Endodermal cell (in vitro differentiated cells): ENCODE data around the gene FARP1. TPM values are rescaled to one million over a fixed set of nuclear protein-coding genes. Genes with fewer than 3 reads are reported as not detected.

Experiments
- DNase-seq: peaks from one replicate; pipeline ENCODE4 v3.0.0-alpha.2; 2017
- H3K27ac ChIP-seq: 2 replicates; pipeline ENCODE4 v1.5.1; 2013; ENCODE audit warnings: mild to moderate bottlenecking, low read depth, low read length, moderate library complexity
- H3K27me3 ChIP-seq: 2 replicates; pipeline ENCODE4 v1.6.1; 2013; ENCODE audit warnings: mild to moderate bottlenecking, low read length, moderate library complexity; ENCODE audit not compliant: insufficient read depth, control insufficient read depth, poor library complexity, severe bottlenecking
- H3K36me3 ChIP-seq: 2 replicates; pipeline ENCODE4 v1.7.0; 2013; ENCODE audit warnings: mild to moderate bottlenecking, low read length, moderate library complexity; ENCODE audit not compliant: control insufficient read depth, insufficient read depth
- H3K4me1 ChIP-seq: one replicate; pipeline ENCODE4 v1.7.0; 2013; ENCODE audit warnings: low read length; ENCODE audit not compliant: control insufficient read depth, insufficient read depth
- H3K4me3 ChIP-seq: 2 replicates; pipeline ENCODE4 v1.5.1; 2013; ENCODE audit warnings: mild to moderate bottlenecking, low read length, moderate library complexity
- H3K9ac ChIP-seq: 2 replicates; pipeline ENCODE4 v1.6.1; 2013; ENCODE audit warnings: mild to moderate bottlenecking, low read length, moderate library complexity; ENCODE audit not compliant: poor library complexity, severe bottlenecking; ENCODE audit errors: extremely low read depth
- H3K9me3 ChIP-seq: 2 replicates; pipeline ENCODE4 v1.6.1; 2013; ENCODE audit warnings: mild to moderate bottlenecking, low read length, moderate library complexity; ENCODE audit not compliant: control insufficient read depth
- H3K27ac Mint-ChIP-seq: 2 replicates; pipeline ENCODE4 v1.8.0; 2020; ENCODE audit warnings: mixed read lengths
- H3K27me3 Mint-ChIP-seq: 2 replicates; pipeline ENCODE4 v1.8.0; 2021; ENCODE audit warnings: mild to moderate bottlenecking, mixed read lengths; ENCODE audit not compliant: insufficient read depth
- H3K36me3 Mint-ChIP-seq: 2 replicates; pipeline ENCODE4 v1.8.0; 2020; ENCODE audit warnings: low read depth, mixed read lengths
- H3K4me1 Mint-ChIP-seq: 2 replicates; pipeline ENCODE4 v1.8.0; 2020; ENCODE audit warnings: mixed read lengths
- H3K4me3 Mint-ChIP-seq: 2 replicates; pipeline ENCODE4 v1.8.0; 2020; ENCODE audit warnings: mild to moderate bottlenecking, moderate library complexity, mixed read lengths
- H3K9me3 Mint-ChIP-seq: 2 replicates; pipeline ENCODE4 v1.8.0; 2020; ENCODE audit warnings: mild to moderate bottlenecking, mixed read lengths
- WGBS, 2 experiments: methylation state at CpG; one replicate each; pipeline versions ENCODE4 v1.1.5 to v1.1.7; 2013; ENCODE audit warnings: missing lambda C conversion rate in 2 of 2, mixed read lengths in 1 of 2; ENCODE audit not compliant: insufficient coverage in 1 of 2, insufficient read length in 1 of 2; 5-methylcytosine and 5-hydroxymethylcytosine counted together
- total RNA-seq, 2 donors: library from RNA; stranded (reverse); fragmentation: NEBNext Ultra II Directional in 1 of 2; extraction: Animal tissue kit (Norgen Biotek cat#: 25700) in 1 of 2; gene quantifications; 2 replicates in 1 of 2; 3 replicates in 1 of 2; pipeline ENCODE4 v1.2.1, GENCODE V29; 2021
- TF ChIP-seq, protein P1 (sequence below): fragments of 200-600 bp; sonication (generic); conservative IDR thresholded peaks from 2 replicates; pipeline ENCODE4 v1.5.0; 2021; ENCODE audit warnings: antibody characterized with exemption, mild to moderate bottlenecking

FARP1 gene
- total RNA-seq, 2 donors from 2014 or later: 237 to 319 TPM

DNA sequence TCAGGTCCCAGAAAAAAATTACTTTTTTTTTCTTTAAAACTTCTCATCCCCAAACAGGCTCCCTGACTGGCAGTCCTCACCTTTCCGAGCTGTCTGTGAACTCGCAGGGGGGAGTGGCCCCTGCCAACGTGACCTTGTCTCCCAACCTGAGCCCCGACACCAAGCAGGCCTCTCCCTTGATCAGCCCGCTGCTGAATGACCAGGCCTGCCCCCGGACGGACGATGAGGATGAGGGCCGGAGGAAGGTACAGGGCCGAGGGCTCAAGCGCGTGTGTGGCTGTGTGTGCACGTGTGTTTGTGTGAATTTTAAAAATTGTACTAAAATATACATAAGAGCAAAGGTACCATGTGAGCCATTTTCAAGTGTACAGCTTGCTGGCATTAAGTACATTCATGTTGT is 266.4 kb downstream of the FARP1 start:
- TF ChIP-seq, protein P1, sequence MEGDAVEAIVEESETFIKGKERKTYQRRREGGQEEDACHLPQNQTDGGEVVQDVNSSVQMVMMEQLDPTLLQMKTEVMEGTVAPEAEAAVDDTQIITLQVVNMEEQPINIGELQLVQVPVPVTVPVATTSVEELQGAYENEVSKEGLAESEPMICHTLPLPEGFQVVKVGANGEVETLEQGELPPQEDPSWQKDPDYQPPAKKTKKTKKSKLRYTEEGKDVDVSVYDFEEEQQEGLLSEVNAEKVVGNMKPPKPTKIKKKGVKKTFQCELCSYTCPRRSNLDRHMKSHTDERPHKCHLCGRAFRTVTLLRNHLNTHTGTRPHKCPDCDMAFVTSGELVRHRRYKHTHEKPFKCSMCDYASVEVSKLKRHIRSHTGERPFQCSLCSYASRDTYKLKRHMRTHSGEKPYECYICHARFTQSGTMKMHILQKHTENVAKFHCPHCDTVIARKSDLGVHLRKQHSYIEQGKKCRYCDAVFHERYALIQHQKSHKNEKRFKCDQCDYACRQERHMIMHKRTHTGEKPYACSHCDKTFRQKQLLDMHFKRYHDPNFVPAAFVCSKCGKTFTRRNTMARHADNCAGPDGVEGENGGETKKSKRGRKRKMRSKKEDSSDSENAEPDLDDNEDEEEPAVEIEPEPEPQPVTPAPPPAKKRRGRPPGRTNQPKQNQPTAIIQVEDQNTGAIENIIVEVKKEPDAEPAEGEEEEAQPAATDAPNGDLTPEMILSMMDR: no peak
- Histone ChIP-seq H3K9me3 (no peaks in the 10 kb centered on the region), H3K27ac (no peak overlapping the region), H3K4me1 (no peaks in the 10 kb centered on the region), H3K9ac (no peak overlapping the region), H3K4me3 (no peak overlapping the region), H3K27me3 (no peaks in the 10 kb centered on the region), H3K36me3 (peaks cover 95% of the 10 kb centered on the region)
- H3K27me3 Mint-ChIP-seq: no peaks in the 10 kb centered on the region
- no peaks in the 10 kb centered on the region for H3K9me3 Mint-ChIP-seq
- H3K4me1 Mint-ChIP-seq: peaks cover 6% of the 10 kb centered on the region
- whole genome bisulfite sequencing, 2 experiments: 89 to 96% methylated on average over 3 to 9 of the region's 13 CpGs
- H3K4me3 Mint-ChIP-seq: no peak overlapping the region
- peaks cover 69% of the 10 kb centered on the region for H3K36me3 Mint-ChIP-seq
- no peak overlapping the region for H3K27ac Mint-ChIP-seq
- no peak for DNase-seq

DNA sequence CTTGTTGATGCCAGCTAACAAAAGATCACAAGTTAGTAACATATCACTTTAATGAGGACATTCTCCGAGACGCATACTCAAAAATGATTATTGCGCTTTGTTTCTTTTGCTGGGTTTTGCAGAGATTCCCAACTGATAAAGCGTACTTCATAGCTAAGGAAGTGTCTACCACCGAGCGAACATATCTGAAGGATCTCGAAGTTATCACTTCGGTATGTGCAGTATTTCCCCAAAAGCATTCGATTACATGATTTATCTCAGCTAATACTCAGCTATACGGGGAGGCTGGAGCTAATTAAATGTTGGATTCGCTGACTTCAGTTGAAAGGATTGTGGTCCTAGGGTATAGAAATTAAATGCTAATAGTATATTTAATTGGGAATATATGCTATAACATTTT is 267.7 kb downstream of the FARP1 start:
- H3K4me3 Mint-ChIP-seq: no peak overlapping the region
- H3K36me3 ChIP-seq: peaks cover 96% of the 10 kb centered on the region
- 97 to 98% methylated on average over 10 to 11 of the region's 11 CpGs for WGBS, 2 experiments
- no peak overlapping the region for H3K27ac ChIP-seq
- H3K27ac Mint-ChIP-seq: no peak overlapping the region
- no peaks in the 10 kb centered on the region for H3K27me3 Mint-ChIP-seq
- no peaks in the 10 kb centered on the region for H3K9me3 ChIP-seq
- peaks cover 82% of the 10 kb centered on the region for H3K36me3 Mint-ChIP-seq
- no peak overlapping the region for H3K9ac ChIP-seq
- H3K9me3 Mint-ChIP-seq: no peaks in the 10 kb centered on the region
- H3K27me3 ChIP-seq: no peaks in the 10 kb centered on the region
- peaks cover 2% of the 10 kb centered on the region for H3K4me1 Mint-ChIP-seq
- no peak overlapping the region for H3K4me3 ChIP-seq
- TF ChIP-seq, protein P1: no peak
- no peak for DNase-seq
- H3K4me1 ChIP-seq: no peaks in the 10 kb centered on the region

DNA sequence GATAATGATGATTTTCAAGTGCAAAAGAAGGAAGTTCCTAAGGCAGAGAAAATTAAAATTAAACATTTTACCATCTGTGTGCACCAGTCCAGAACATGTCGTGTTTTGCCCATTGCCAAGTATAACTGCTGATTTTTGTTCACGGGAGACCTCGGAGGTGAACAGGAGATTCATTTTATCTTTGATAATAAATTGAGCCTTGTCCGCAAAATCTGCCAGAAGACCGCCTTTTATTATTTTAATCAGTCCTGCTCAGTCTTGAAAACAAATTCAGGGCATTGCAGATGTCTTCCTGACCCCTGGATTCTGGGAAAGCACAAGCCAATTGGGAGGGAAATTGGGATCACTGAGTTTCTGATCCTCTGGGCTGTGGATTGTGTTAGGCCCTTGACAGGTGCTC is 268.1 kb downstream of the FARP1 start:
- Mint-ChIP-seq H3K4me3 (no peak overlapping the region), H3K36me3 (peaks cover 86% of the 10 kb centered on the region), H3K27me3 (no peaks in the 10 kb centered on the region), H3K9me3 (no peaks in the 10 kb centered on the region), H3K27ac (peak overlapping the region; percentile 60), H3K4me1 (peaks cover 5% of the 10 kb centered on the region)
- H3K9me3 ChIP-seq: no peaks in the 10 kb centered on the region
- no peak for DNase-seq
- TF ChIP-seq, protein P1: no peak
- peaks cover 96% of the 10 kb centered on the region for H3K36me3 ChIP-seq
- no peak overlapping the region for H3K4me3 ChIP-seq
- no peak overlapping the region for H3K27ac ChIP-seq
- no peak overlapping the region for H3K9ac ChIP-seq
- WGBS, 2 experiments: 95 to 98% methylated on average over 5 of the region's 5 CpGs
- no peaks in the 10 kb centered on the region for H3K4me1 ChIP-seq
- no peaks in the 10 kb centered on the region for H3K27me3 ChIP-seq
